SW 1271 (cell line): ENCODE results near the gene TRANK1.

Experiments used
- DNase-seq, 2 experiments: peaks; one replicate each; lab custom pipeline; 2025; lab: John Stamatoyannopoulos, UW

Gene TRANK1

GRCh38 chr3:36843065-36844051, 101.5 kb downstream of the TRANK1 start:
- peak in 1 of 2 experiments; percentile 9 for DNase-seq

GRCh38 chr3:36842275-36842674, 102.6 kb downstream of the TRANK1 start:
- no peak for DNase-seq

GRCh38 chr3:36840453-36840921, 104.4 kb downstream of the TRANK1 start:
- DNase-seq: no peak

GRCh38 chr3:36837089-36837488, 107.8 kb downstream of the TRANK1 start:
- DNase-seq: no peak

GRCh38 chr3:36833160-36833814, 111.6 kb downstream of the TRANK1 start:
- no peak for DNase-seq

- no peak for DNase-seq
These were observed 112.4 kb downstream of the TRANK1 start for GRCh38 chr3:36832406-36832805.

GRCh38 chr3:36827133-36827532, 117.7 kb downstream of the TRANK1 start:
- DNase-seq: no peak

- no peak for DNase-seq
These were observed 118.6 kb downstream of the TRANK1 start for GRCh38 chr3:36826240-36826639.

GRCh38 chr3:36824443-36824842, 120.4 kb downstream of the TRANK1 start:
- no peak for DNase-seq

- DNase-seq: no peak
These were observed 121.0 kb downstream of the TRANK1 start for GRCh38 chr3:36823806-36824205.

GRCh38 chr3:36820083-36820482, 124.8 kb downstream of the TRANK1 start:
- no peak for DNase-seq

GRCh38 chr3:36817806-36818533, 126.9 kb downstream of the TRANK1 start:
- no peak for DNase-seq

- no peak for DNase-seq
These were observed 129.5 kb downstream of the TRANK1 start for GRCh38 chr3:36815375-36815774.

GRCh38 chr3:36814776-36815175, 130.1 kb downstream of the TRANK1 start:
- DNase-seq: peak in 1 of 2 experiments; percentile 16

- DNase-seq: no peak
These were observed 130.7 kb downstream of the TRANK1 start for GRCh38 chr3:36814066-36814717.

- DNase-seq: no peak
These were observed 131.5 kb downstream of the TRANK1 start for GRCh38 chr3:36813305-36813704.

GRCh38 chr3:36812240-36812639, 132.6 kb downstream of the TRANK1 start:
- DNase-seq: no peak

GRCh38 chr3:36811768-36812167, 133.1 kb downstream of the TRANK1 start:
- DNase-seq: no peak

- no peak for DNase-seq
These were observed 140.4 kb downstream of the TRANK1 start for GRCh38 chr3:36804295-36805055.

GRCh38 chr3:36803091-36803791, 141.6 kb downstream of the TRANK1 start:
- DNase-seq: no peak
